ENCODE data around the gene RERE. TPM values are rescaled to one million over a fixed set of nuclear protein-coding genes. Genes with fewer than 3 reads are reported as not detected.
A peak's percentile ranks its signal among the peaks of the same experiment; 100 is the strongest.

RERE gene
- total RNA-seq, 1 donor = 55.0 TPM

- peaks cover 93% of the 10 kb centered on the region for H3K79me2 ChIP-seq (ENCODE audit: insufficient read depth, low read length)
- H4K20me1 ChIP-seq (ENCODE audit: insufficient read depth, low read length) = peaks cover 33% of the 10 kb centered on the region
- H3K4me3 ChIP-seq (ENCODE audit: insufficient read depth, low read length) = no peak overlapping the region
- TF ChIP-seq, protein P1, sequence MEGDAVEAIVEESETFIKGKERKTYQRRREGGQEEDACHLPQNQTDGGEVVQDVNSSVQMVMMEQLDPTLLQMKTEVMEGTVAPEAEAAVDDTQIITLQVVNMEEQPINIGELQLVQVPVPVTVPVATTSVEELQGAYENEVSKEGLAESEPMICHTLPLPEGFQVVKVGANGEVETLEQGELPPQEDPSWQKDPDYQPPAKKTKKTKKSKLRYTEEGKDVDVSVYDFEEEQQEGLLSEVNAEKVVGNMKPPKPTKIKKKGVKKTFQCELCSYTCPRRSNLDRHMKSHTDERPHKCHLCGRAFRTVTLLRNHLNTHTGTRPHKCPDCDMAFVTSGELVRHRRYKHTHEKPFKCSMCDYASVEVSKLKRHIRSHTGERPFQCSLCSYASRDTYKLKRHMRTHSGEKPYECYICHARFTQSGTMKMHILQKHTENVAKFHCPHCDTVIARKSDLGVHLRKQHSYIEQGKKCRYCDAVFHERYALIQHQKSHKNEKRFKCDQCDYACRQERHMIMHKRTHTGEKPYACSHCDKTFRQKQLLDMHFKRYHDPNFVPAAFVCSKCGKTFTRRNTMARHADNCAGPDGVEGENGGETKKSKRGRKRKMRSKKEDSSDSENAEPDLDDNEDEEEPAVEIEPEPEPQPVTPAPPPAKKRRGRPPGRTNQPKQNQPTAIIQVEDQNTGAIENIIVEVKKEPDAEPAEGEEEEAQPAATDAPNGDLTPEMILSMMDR (IDR thresholded peaks at IDR 0.05; ENCODE audit: extremely low read depth, low read depth, low read length) = no peak
- no peaks in the 10 kb centered on the region for H3K9me3 ChIP-seq (ENCODE audit: low read depth, low read length)
- DNase-seq (ENCODE audit: insufficient read length, low spot score, missing footprints) = peak; percentile 81
- H2AFZ ChIP-seq (ENCODE audit: low read length) = no peak overlapping the region
- H3K27ac ChIP-seq (ENCODE audit: low read depth, low read length) = peak overlapping the region; percentile 46
- peaks cover 20% of the 10 kb centered on the region for H3K36me3 ChIP-seq (ENCODE audit: insufficient read depth, low read length)
- H3K27me3 ChIP-seq (ENCODE audit: insufficient read depth, low read length) = no peaks in the 10 kb centered on the region
- H3K4me2 ChIP-seq (ENCODE audit: insufficient read depth, low read length) = no peak overlapping the region
- H3K4me1 ChIP-seq (ENCODE audit: insufficient read depth, low read length) = peaks cover 5% of the 10 kb centered on the region
These were observed 437.8 kb downstream of the RERE start for GRCh38 chr1:8379513-8380186.

DNA sequence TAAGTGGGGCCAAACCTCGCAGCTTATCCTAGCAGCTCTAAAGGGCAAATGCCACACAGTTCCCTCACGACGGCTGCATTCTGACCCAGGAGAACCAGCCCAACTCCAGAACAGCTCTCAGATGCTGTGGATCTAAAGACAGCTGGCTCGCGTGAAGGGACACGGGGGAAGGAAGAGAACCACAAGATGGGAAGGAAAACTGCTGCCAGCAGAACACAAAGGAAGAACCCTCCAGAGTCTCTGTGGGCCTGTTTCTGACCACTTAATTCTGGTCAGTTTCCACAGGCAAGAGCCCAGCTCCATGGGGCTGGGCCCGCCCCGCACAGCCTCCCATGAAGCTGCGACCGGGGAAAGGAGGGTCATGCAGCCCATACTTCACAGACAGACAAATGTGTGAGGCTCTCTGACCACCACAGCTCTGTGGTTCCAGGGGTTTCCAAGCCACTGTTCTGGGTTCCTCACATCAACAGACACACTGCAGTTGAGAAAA lies 438.4 kb downstream of the RERE start:
- no peak for DNase-seq (ENCODE audit: insufficient read length, low spot score, missing footprints)
- TF ChIP-seq, protein P1 (IDR thresholded peaks at IDR 0.05; ENCODE audit: extremely low read depth, low read depth, low read length) = no peak
- H3K79me2 ChIP-seq (ENCODE audit: insufficient read depth, low read length) = peaks cover 92% of the 10 kb centered on the region

DNA sequence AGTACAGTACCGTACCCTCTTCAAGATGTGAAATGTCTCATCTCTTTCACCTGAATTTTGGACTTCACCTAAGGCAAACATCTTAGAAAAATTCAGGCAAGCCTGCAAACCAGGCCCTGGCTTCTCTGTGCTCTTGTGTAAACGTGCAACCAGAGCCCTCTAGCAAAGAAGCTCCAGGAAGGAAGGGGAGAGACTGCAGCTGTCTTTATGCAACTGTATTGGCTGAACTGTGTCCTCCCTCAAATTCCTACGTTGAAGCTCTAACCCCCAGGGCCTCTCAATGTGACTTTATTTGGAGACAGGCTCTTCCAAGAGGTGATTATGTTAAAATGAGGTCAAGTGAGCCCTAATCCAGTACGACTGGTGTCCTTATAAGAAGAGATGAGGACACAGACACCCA lies 439.3 kb downstream of the RERE start:
- H3K79me2 ChIP-seq (ENCODE audit: insufficient read depth, low read length) = peaks cover 88% of the 10 kb centered on the region
- H4K20me1 ChIP-seq (ENCODE audit: insufficient read depth, low read length) = peaks cover 28% of the 10 kb centered on the region
- peaks cover 20% of the 10 kb centered on the region for H3K4me1 ChIP-seq (ENCODE audit: insufficient read depth, low read length)
- H3K36me3 ChIP-seq (ENCODE audit: insufficient read depth, low read length) = peaks cover 12% of the 10 kb centered on the region
- H3K4me3 ChIP-seq (ENCODE audit: insufficient read depth, low read length) = no peak overlapping the region
- no peak overlapping the region for H3K4me2 ChIP-seq (ENCODE audit: insufficient read depth, low read length)
- H2AFZ ChIP-seq (ENCODE audit: low read length) = no peak overlapping the region
- peak overlapping the region; percentile 46 for H3K27ac ChIP-seq (ENCODE audit: low read depth, low read length)
- H3K9me3 ChIP-seq (ENCODE audit: low read depth, low read length) = no peaks in the 10 kb centered on the region
- TF ChIP-seq, protein P1 (IDR thresholded peaks at IDR 0.05; ENCODE audit: extremely low read depth, low read depth, low read length) = no peak
- no peak for DNase-seq (ENCODE audit: insufficient read length, low spot score, missing footprints)
- H3K27me3 ChIP-seq (ENCODE audit: insufficient read depth, low read length) = no peaks in the 10 kb centered on the region

More for the DNA sequence above, 438.4 kb downstream of the RERE start:
- peaks cover 30% of the 10 kb centered on the region for H4K20me1 ChIP-seq (ENCODE audit: insufficient read depth, low read length)
- H3K9me3 ChIP-seq (ENCODE audit: low read depth, low read length) = no peaks in the 10 kb centered on the region
- peak overlapping the region; percentile 46 for H3K27ac ChIP-seq (ENCODE audit: low read depth, low read length)
- no peak overlapping the region for H3K4me3 ChIP-seq (ENCODE audit: insufficient read depth, low read length)
- H3K36me3 ChIP-seq (ENCODE audit: insufficient read depth, low read length) = peaks cover 14% of the 10 kb centered on the region
- H3K27me3 ChIP-seq (ENCODE audit: insufficient read depth, low read length) = no peaks in the 10 kb centered on the region
- H3K4me1 ChIP-seq (ENCODE audit: insufficient read depth, low read length) = peaks cover 11% of the 10 kb centered on the region
- no peak overlapping the region for H2AFZ ChIP-seq (ENCODE audit: low read length)
- H3K4me2 ChIP-seq (ENCODE audit: insufficient read depth, low read length) = no peak overlapping the region

DNA sequence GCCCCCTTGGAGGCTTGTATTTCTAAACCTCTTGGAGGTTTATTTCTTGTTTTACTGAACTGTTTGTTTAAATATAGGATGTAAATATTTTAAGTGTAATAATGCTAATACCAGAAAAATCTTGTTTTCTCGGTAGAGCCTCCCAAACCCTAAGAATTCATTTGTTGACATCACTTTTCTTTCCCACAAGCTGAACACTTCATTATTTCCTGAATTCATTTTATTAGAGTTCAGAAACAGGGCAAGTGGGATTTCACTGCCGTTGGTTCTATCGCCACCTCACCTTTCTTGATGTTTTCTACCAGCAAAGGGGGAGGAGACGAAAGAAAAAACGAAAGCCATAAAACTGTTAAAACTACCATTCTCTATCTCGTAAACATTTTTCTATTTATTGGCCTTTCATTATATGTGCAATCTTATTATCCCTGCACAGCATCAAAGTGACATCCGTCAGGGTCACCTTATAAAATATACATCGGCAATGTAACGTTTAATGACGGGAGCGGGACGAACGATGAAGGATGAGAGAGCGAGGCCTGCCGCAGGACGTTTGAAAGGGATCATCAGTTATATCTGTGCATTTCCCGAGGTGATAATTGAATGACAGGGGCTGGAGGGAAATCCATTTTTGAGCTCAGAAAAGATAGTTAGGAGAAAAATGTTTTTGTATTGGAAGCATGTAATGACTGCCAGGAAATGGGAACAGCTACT lies 440.0 kb downstream of the RERE start:
- no peak overlapping the region for H3K4me2 ChIP-seq (ENCODE audit: insufficient read depth, low read length)
- no peak overlapping the region for H2AFZ ChIP-seq (ENCODE audit: low read length)
- peaks cover 7% of the 10 kb centered on the region for H3K36me3 ChIP-seq (ENCODE audit: insufficient read depth, low read length)
- H3K27ac ChIP-seq (ENCODE audit: low read depth, low read length) = no peak overlapping the region
- TF ChIP-seq, protein P1 (IDR thresholded peaks at IDR 0.05; ENCODE audit: extremely low read depth, low read depth, low read length) = no peak
- H3K79me2 ChIP-seq (ENCODE audit: insufficient read depth, low read length) = peaks cover 88% of the 10 kb centered on the region
- H4K20me1 ChIP-seq (ENCODE audit: insufficient read depth, low read length) = peaks cover 28% of the 10 kb centered on the region
- DNase-seq (ENCODE audit: insufficient read length, low spot score, missing footprints) = no peak
- no peaks in the 10 kb centered on the region for H3K9me3 ChIP-seq (ENCODE audit: low read depth, low read length)
- no peak overlapping the region for H3K4me3 ChIP-seq (ENCODE audit: insufficient read depth, low read length)
- H3K27me3 ChIP-seq (ENCODE audit: insufficient read depth, low read length) = no peaks in the 10 kb centered on the region
- peaks cover 27% of the 10 kb centered on the region for H3K4me1 ChIP-seq (ENCODE audit: insufficient read depth, low read length)

Measured in osteoblast (primary cell).